K562 (cell line): ENCODE measurements around the gene MLLT6. TPM values are rescaled to one million over a fixed set of nuclear protein-coding genes. Genes with fewer than 3 reads are reported as not detected.

Experiments used
- ATAC-seq: fragments of 200-7000 bp; cut with Tn5 transposase; 3 replicates; pipeline ENCODE4 v1.9.1; 2020; ENCODE audit warnings: moderate library complexity
- BruUV-seq: library from RNA; stranded (reverse); fragments of 400-500 nt; replicated peaks from 2 replicates; lab custom pipeline; 2021; lab: Mats Ljungman, UMichigan
- CTCF ChIA-PET: fragments of 300-600 bp; formaldehyde crosslinking; extraction: SDS; loops from one replicate; lab custom pipeline; 2021; ENCODE audit warnings: low intra/inter-chr PET ratio; lab: Yijun Ruan, JAX
- POLR2A ChIA-PET: fragments of 300-600, 350-650 bp; sonication (Branson Sonifier 250); formaldehyde crosslinking; extraction: SDS; loops from one replicate; lab custom pipeline; 2021; ENCODE audit warnings: antibody characterized with exemption, inconsistent platforms; lab: Yijun Ruan, JAX
- DNase-seq, 4 experiments: peaks; one replicate each; pipeline versions ENCODE4 v3.0.0 to v3.0.0-alpha.2; 2011 to 2018; ENCODE audit warnings: low spot score in 3 of 4, mixed read lengths in 3 of 4; ENCODE audit errors: extremely low read depth in 1 of 4
- FAIRE-seq: peaks from 2 replicates; lab custom pipeline; 2011; peaks lifted over from hg19 to GRCh38; lab: Jason Lieb, UNC
- H2AFZ ChIP-seq: 2 replicates; pipeline ENCODE4 v1.6.0; 2011; ENCODE audit warnings: low read depth, low read length, control low read depth, inconsistent platforms
- H3K27ac ChIP-seq: fragments of 200-600 bp; 3 replicates; pipeline ENCODE4 v1.8.0; 2011; ENCODE audit warnings: low read depth, mild to moderate bottlenecking, control low read depth, inconsistent platforms, low read length, moderate library complexity, mixed read lengths; ENCODE audit errors: extremely low read depth
- H3K27me3 ChIP-seq, 2 experiments: fragments of 300-600 bp in 1 of 2; 2 replicates in 1 of 2; 3 replicates in 1 of 2; pipeline versions ENCODE4 v1.6.0 to v1.8.0; 2011; ENCODE audit warnings: inconsistent platforms in 2 of 2, low read length in 2 of 2, mild to moderate bottlenecking in 1 of 2, mixed read lengths in 1 of 2, moderate library complexity in 1 of 2; ENCODE audit not compliant: control insufficient read depth in 2 of 2, insufficient read depth in 2 of 2
- H3K36me3 ChIP-seq: fragments of 300-600 bp; 3 replicates; pipeline ENCODE4 v1.8.0; 2011; ENCODE audit warnings: mild to moderate bottlenecking, low read length, inconsistent platforms; ENCODE audit not compliant: control insufficient read depth, insufficient read depth
- H3K4me1 ChIP-seq, 2 experiments: fragments of 200-600 bp in 1 of 2; replicated peaks in 1 of 2; 2 replicates in 1 of 2; 3 replicates in 1 of 2; pipeline versions ENCODE4 v1.5.1 to v1.8.0; 2011; ENCODE audit warnings: inconsistent platforms in 2 of 2, low read length in 2 of 2, mild to moderate bottlenecking in 1 of 2, mixed read lengths in 1 of 2, moderate library complexity in 1 of 2; ENCODE audit not compliant: control insufficient read depth in 2 of 2, insufficient read depth in 2 of 2
- H3K4me2 ChIP-seq: 2 replicates; pipeline ENCODE4 v1.6.1; 2011; ENCODE audit warnings: low read length, control low read depth, inconsistent platforms, mixed read lengths; ENCODE audit not compliant: insufficient read depth
- H3K4me3 ChIP-seq: fragments of 200-600 bp; sonication (generic), shearing (Covaris generic); 2 replicates; pipeline ENCODE4 v1.5.1; 2016; ENCODE audit warnings: control low read depth, inconsistent platforms
- H3K79me2 ChIP-seq: fragments of 200-600 bp; 3 replicates; pipeline ENCODE4 v1.8.0; 2011; ENCODE audit warnings: low read length, inconsistent platforms; ENCODE audit not compliant: control insufficient read depth, insufficient read depth
- H3K9ac ChIP-seq, 2 experiments: 2 replicates each; pipeline versions ENCODE4 v1.6.0 to v1.6.1; 2011; ENCODE audit warnings: low read depth in 2 of 2, low read length in 2 of 2, control low read depth in 1 of 2, inconsistent platforms in 1 of 2, mild to moderate bottlenecking in 1 of 2, mixed read lengths in 1 of 2; ENCODE audit not compliant: insufficient read depth in 1 of 2
- H3K9me1 ChIP-seq: one replicate; pipeline ENCODE4 v1.6.0; 2011; ENCODE audit warnings: inconsistent platforms, mild to moderate bottlenecking, low read length, moderate library complexity; ENCODE audit not compliant: control insufficient read depth, insufficient read depth
- H3K9me3 ChIP-seq: replicated peaks from 2 replicates; pipeline ENCODE4 v1.5.1; 2011; ENCODE audit warnings: low read depth, low read length, inconsistent platforms; ENCODE audit not compliant: control insufficient read depth, insufficient read depth
- H4K20me1 ChIP-seq: replicated peaks from 2 replicates; pipeline ENCODE4 v1.6.1; 2011; ENCODE audit warnings: low read length, inconsistent platforms, mixed read lengths; ENCODE audit not compliant: control insufficient read depth, insufficient read depth
- FOXP4 ChIP-seq: sonication (generic); formaldehyde crosslinking; IDR thresholded peaks from 2 replicates; pipeline ENCODE4 v1.8.0; 2022; ENCODE audit warnings: mild to moderate bottlenecking, missing genetic modification reagents, borderline replicate concordance
- GTF2A2 ChIP-seq: IDR thresholded peaks from 2 replicates; pipeline ENCODE4 v1.6.1; 2016; ENCODE audit warnings: mild to moderate bottlenecking, missing genetic modification characterization, missing compliant biosample characterization
- GTF2F1 ChIP-seq: IDR thresholded peaks from 2 replicates; pipeline ENCODE4 v1.6.1; 2011; ENCODE audit warnings: low read depth, low read length, improper control_type of control experiment
- GTF3C2 ChIP-seq: IDR thresholded peaks from 3 replicates; pipeline ENCODE4 v1.6.1; 2011; ENCODE audit warnings: borderline replicate concordance, mild to moderate bottlenecking, moderate library complexity; ENCODE audit not compliant: insufficient read length; ENCODE audit errors: extremely low read depth
- HINFP ChIP-seq: fragments of 450-650 bp; conservative IDR thresholded peaks from 2 replicates; pipeline ENCODE4 v1.6.1; 2016; ENCODE audit warnings: missing genetic modification characterization, low read depth, mild to moderate bottlenecking, control low read depth, missing compliant biosample characterization
- HNRNPLL ChIP-seq: fragments of 200-400 bp; formaldehyde crosslinking; IDR thresholded peaks from 2 replicates; pipeline ENCODE4 v1.6.1; 2017; ENCODE audit warnings: low read length, low read depth, mild to moderate bottlenecking; ENCODE audit not compliant: poor library complexity, severe bottlenecking
- HSF4 ChIP-seq: fragments of 250-450 bp; sonication (Bioruptor Pico); IDR thresholded peaks from 2 replicates; pipeline ENCODE4 v2.1.2; 2022; ENCODE audit warnings: mild to moderate bottlenecking, moderate library complexity, borderline replicate concordance
- MXD1 ChIP-seq: fragments of 250-450 bp; sonication (Bioruptor Pico); IDR thresholded peaks from 2 replicates; pipeline ENCODE4 v1.8.0; 2021; ENCODE audit warnings: borderline replicate concordance, mild to moderate bottlenecking, moderate library complexity; ENCODE audit not compliant: poor library complexity, severe bottlenecking
- SLC30A9 ChIP-seq: fragments of 250-450 bp; sonication (Bioruptor Pico); IDR thresholded peaks from 2 replicates; pipeline ENCODE4 v1.8.0; 2022; ENCODE audit warnings: mild to moderate bottlenecking, moderate library complexity
- ZFP91 ChIP-seq: sonication (generic); formaldehyde crosslinking; IDR thresholded peaks from 2 replicates; pipeline ENCODE4 v1.8.0; 2022; ENCODE audit warnings: mild to moderate bottlenecking, missing genetic modification reagents
- ZNF184 ChIP-seq: sonication (generic); formaldehyde crosslinking; IDR thresholded peaks from 2 replicates; pipeline ENCODE4 v1.5.0; 2020; ENCODE audit warnings: missing genetic modification reagents
- ZNF384 ChIP-seq: IDR thresholded peaks from 2 replicates; pipeline ENCODE4 v1.6.1; 2012; ENCODE audit warnings: low read depth, low read length, improper control_type of control experiment
- WGBS: fragments of 100-300 bp; shearing (Covaris generic); methylation state at CpG from one replicate; pipeline ENCODE4 v1.1.6; 2016; ENCODE audit warnings: low coverage, mixed read lengths; ENCODE audit not compliant: insufficient coverage; ENCODE audit errors: missing lambda C conversion rate; 5-methylcytosine and 5-hydroxymethylcytosine counted together
- in situ Hi-C: fragments of 300-500 bp; cut with MboI; formaldehyde crosslinking; loops from 4 replicates; pipeline ENCODE4 v1.15.0; 2018; ENCODE audit warnings: inconsistent platforms, mixed read lengths
- intact Hi-C: fragments of 100-400 bp; cut with micrococcal nuclease; formaldehyde crosslinking; loops from 2 replicates; pipeline ENCODE4 v1.14.2; 2022
- polyA plus RNA-seq, 8 experiments: library from polyadenylated mRNA; depleted of rRNA in 4 of 8; stranded (reverse) in 5 of 8; unstranded in 3 of 8; fragments of >200 nt; fragmentation: Nextera tagmentation in 2 of 8; fragmentation: Illumina TruSeq in 1 of 8; extraction: Ambion mirVana in 2 of 8; extraction: Trizol in 1 of 8; gene quantifications; 2 replicates each; pipeline versions ENCODE4 v1.2.1 to v1.2.3, GENCODE V29; 2011 to 2014; ENCODE audit warnings: inconsistent platforms in 1 of 8, missing spikeins in 1 of 8
- total RNA-seq, 7 experiments: library from RNA; depleted of rRNA in 6 of 7; stranded (reverse); fragments of >200 nt in 6 of 7; fragmentation: Illumina TruSeq in 2 of 7; extraction: Trizol in 2 of 7; gene quantifications; 2 replicates each; pipeline versions ENCODE4 v1.2.1 to v1.2.3, GENCODE V29; 2011 to 2021; ENCODE audit warnings: low replicate concordance in 1 of 7

MLLT6 gene
- total and polyA plus RNA-seq, 9 of the 15 experiments (the other 6 are each of a cell fraction or from before 2014, with no cell fraction given) = 3.1 to 71.7 (median 30.0) TPM

GRCh38 chr17:38777641-38778250 lies 72.7 kb downstream of the MLLT6 start:
- no TSS peak for BruUV-seq
- Histone ChIP-seq H3K4me2 (no peak overlapping the region), H3K79me2 (no peaks in the 10 kb centered on the region), H3K9me1 (no peaks in the 10 kb centered on the region), H3K9me3 (no peaks in the 10 kb centered on the region), H3K36me3 (peaks cover 84% of the 10 kb centered on the region; the same call in 2 of the 3 replicates), H2AFZ (no peak overlapping the region), H3K27ac (no peak overlapping the region), H4K20me1 (no peaks in the 10 kb centered on the region), H3K4me1 (no peaks in the 10 kb centered on the region), H3K9ac (no peak overlapping the region; a peak in 1 of 4 replicates), H3K4me3 (no peak overlapping the region), H3K27me3 (no peaks in the 10 kb centered on the region)
- WGBS = 83% methylated on average over 7 of the region's 7 CpGs
- in situ Hi-C loops = no loop called here
- DNase-seq (no peak), FAIRE-seq (no peak), ATAC-seq (no peak)
- intact Hi-C loops = no loop called here
- CTCF ChIA-PET = no interaction called here
- POLR2A ChIA-PET = interaction anchor here (1.5 kb wide), 2 partner anchors 20 to 76 kb away, joined by 3 to 4 read pairs; partner anchors contain the start of gene RPL23
- TF ChIP-seq HINFP (tag) (no peak), GTF3C2 (no peak), GTF2A2 (no peak), SLC30A9 (CRISPR knock-in tag) (no peak), ZFP91 (CRISPR knock-in tag) (no peak), FOXP4 (CRISPR knock-in tag) (no peak), GTF2F1 (no peak), MXD1 (CRISPR knock-in tag) (no peak), ZNF384 (no peak), HNRNPLL (no peak), ZNF184 (CRISPR knock-in tag) (no peak), HSF4 (CRISPR knock-in tag) (no peak)
